Measurements from ENCODE around the gene TCF12. TPM values are rescaled to one million over a fixed set of nuclear protein-coding genes. Genes with fewer than 3 reads are reported as not detected.
"Not testable (repeated sequence)": the region's sequence is repeated elsewhere in the genome, so short reads cannot be mapped to it uniquely, and the experiment has no call there.

The TCF12 gene
- total RNA-seq, 1 donor from 2014 or later, result 155 TPM

DNA sequence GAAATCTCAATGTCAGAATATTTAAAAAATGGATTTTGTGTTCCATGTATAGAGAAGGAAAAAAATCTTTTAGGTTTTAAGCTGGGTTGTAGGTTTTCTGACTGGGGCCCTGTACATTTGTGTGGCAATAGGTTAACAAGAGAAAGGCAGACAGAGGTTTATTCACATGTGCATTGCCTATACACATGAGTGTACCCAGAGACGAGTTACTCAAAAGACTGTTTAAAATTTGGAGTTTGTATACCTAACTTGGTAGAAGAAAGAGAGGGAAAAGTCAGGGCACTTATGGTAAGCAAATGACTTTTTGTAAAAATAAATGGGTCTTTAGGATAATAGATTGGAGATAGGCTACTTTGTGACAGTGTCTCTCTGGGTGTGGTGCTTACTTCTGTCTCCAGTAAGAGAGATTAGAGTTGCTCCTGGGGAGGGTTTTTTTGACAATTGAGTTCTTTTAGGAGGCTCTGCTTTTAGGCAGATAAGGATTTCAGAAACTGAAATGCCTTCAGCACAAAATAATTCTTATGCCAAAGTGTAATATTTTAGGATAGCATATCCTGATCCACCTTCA, 225.2 kb downstream of the TCF12 start:
- no peak for DNase-seq (ENCODE audit: low spot score)
- intact Hi-C loops (cut with DNase I), result no loop called here
- ATAC-seq, result no peak

DNA sequence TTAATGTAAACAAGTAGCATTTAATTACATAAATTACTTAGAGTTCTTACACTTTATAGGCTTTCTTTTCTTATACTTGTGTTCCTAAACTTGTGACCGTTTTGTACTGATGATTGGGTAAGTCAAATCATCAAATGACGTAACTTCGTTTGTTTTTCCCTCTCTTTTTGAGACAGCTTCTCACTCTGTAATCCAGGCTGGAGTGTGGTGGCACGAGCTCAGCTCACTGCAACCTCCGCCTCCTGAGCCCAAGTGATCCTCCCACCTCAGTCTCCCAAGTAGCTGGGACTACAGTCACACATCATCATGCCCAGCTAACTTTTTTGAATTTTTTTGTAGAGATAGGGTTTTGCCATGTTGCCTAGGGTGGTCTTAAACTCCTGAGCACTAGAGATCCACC, 226.0 kb downstream of the TCF12 start:
- intact Hi-C loops (cut with DNase I), result no loop called here
- no peak for DNase-seq (ENCODE audit: low spot score)
- ATAC-seq, result no peak

DNA sequence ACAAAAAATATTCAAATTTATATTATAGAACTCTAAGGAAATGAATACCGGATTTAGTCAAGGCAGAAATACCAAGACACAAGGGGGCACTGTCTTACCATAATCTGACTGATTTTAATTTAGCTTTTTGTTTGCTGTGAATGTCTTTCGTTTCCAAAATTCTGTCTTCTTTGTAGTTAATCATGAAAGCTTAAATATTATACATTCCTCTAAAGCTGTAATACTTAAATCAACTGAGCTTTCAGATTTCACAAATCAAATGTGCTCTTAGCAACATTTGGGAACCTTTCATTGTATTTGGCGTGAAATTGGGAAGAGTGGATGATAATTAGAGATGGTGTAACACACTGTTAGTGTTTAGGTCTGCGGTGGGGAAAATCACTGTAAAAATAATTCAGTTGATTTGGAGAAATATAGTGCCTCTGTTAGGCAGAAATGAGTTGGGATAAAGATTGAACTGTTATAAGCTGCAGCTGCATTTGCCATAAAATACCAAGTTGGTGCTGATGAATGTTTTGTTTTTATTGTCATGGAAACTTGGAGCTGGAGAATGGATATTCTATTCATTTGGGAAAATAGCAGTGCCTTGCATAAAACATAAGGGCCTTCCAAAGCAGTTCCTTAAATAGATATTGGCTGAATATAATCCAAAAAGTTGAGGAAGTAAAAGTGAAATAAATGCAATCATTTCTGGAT, 228.2 kb downstream of the TCF12 start:
- no peak for DNase-seq (ENCODE audit: low spot score)
- intact Hi-C loops (cut with DNase I), result loop anchor here (5.0 kb wide), 1 partner anchor 161 kb away; no protein-coding TSS in a partner anchor
- ATAC-seq, result peak; percentile 62

DNA sequence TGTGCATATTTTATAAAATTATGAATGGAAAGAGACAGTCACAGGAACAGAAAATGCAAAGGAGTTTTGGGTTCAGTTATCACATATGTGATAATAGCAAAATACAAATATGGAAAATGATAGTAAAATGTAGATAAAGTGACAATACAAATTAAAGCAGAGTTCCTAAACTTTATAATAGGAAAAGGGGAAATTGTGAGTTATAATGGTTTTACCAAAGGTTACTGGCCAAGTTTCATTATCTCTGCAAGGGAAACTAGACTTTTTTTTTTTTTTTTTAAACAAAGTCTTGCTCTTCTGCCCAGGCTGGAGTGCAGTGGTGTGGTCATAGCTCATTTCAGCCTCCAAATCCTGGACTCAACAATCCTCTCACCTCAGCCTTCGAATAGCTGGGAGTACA, 229.2 kb downstream of the TCF12 start:
- no peak for DNase-seq (ENCODE audit: low spot score)
- intact Hi-C loops (cut with DNase I), result loop anchor here (5.0 kb wide), 1 partner anchor 160 kb away; no protein-coding TSS in a partner anchor
- no peak for ATAC-seq

DNA sequence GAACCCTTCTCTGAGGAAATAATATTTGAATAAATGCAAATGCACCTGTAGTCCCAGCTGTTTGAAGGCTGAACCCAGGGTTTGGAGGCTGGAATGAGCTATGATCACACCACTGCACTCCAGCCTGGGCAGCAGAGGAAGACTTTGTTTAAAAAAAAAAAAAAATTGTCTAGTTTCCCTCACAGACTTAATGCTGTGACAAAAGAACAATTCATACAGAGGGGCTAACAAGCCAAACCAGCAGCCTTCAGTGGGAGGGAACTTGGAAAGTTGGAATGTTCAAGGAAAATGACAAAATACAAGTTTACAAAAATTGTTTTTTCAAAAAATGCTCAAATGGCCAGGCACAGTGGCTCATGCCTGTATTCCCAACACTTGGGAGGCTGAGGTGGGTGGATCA, 229.8 kb downstream of the TCF12 start:
- DNase-seq (ENCODE audit: low spot score) (no peak), ATAC-seq (peak; percentile 67)
- intact Hi-C loops (cut with DNase I), result loop anchor here (5.0 kb wide), 1 partner anchor 159 kb away; no protein-coding TSS in a partner anchor

DNA sequence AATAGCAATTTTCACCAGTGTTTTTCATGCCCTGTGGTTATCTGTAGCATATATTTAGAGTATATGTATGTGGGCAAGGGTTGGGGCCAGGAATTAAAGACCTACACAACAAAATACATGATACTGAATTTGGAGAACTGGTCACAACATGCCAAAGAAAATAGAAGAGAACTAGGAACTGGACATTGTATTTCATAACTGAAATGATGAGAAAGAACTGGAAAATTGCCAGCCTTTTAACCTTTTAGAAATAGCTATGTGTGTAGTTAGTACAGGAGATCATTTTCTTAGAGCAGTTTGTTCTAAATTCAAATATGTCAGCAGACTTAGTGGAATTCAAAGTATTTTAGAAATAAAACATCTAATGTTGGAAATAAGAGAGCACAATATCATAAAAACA, 230.8 kb downstream of the TCF12 start:
- ATAC-seq (peak; percentile 57), DNase-seq (ENCODE audit: low spot score) (no peak)
- intact Hi-C loops (cut with DNase I), result loop anchor here (5.0 kb wide), 1 partner anchor 158 kb away; no protein-coding TSS in a partner anchor

DNA sequence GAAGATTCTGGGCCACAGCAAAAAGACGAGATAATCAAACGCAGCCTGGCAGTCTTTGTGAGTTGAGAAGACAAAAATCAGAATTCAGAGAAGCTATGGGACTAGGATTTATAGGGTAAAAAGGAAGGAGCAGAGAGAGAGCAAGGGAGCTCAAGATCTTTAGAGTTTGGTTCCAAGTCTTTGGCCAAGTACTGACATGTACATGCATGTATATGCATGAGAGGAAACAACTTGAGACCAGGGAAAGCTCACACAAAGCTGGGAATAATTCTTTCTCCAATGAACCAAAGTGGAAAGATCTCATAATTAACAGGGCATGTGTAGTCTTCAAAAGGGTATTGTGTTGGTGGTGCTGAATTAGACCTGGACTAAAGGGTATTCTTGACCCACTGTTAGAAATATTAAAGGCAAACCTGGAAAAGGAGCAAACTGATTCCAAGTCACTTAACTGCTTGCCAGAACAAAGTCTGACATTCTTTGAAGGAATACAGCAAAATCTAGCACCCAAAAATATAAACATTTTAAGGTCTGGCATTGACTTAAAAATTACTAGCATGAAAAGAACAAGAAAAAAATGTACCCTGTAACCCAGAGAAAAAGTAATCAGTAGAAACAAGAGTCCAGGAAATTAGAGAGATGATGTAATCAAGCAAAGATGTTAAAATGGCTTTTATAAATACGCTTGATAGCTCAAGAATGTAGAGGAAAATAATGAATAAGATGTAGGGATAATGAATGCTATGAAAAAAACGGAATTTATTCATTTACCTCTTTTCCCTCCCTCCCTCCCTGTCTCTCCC, 231.8 kb downstream of the TCF12 start:
- DNase-seq (ENCODE audit: low spot score), result no peak
- no peak for ATAC-seq
- intact Hi-C loops (cut with DNase I), result no loop called here

DNA sequence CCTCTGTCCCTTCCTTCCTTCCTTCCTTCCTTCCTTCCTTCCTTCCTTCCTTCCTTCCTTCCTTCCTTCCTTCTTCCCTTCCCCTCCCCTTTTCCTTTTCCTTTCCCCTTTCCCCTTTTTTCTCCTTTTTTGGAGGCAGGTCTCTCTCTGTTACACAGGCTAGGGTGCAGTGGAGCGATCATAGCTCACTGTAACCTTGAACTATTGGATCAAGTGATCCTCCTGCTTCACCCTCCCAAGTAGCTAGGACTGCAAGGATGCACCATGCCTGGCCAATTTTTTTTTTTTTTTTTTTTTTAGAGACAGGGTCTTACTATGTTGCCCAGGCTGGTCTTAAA, 232.4 kb downstream of the TCF12 start:
- ATAC-seq; intact Hi-C loops (cut with DNase I); DNase-seq (ENCODE audit: low spot score): not testable (repeated sequence)

DNA sequence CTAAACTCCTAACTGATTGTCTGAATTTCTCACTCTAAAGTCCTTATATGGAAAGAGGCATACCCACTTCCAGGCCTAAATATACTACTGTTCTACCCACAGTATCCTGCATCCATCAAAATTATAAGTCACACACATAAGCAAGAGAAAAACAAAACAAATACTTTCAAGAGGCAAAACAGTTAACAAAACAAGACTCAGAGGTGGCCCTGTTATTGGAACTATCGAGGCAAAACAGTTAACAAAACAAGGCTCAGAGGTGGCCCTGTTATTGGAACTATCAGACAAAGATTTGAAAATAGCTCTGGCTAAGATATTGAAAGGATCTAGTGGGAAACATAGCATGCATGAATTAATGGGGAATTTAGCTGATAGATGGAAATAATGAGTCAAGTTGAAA, 233.7 kb downstream of the TCF12 start:
- ATAC-seq (no peak), DNase-seq (ENCODE audit: low spot score) (no peak)
- intact Hi-C loops (cut with DNase I), result no loop called here

DNA sequence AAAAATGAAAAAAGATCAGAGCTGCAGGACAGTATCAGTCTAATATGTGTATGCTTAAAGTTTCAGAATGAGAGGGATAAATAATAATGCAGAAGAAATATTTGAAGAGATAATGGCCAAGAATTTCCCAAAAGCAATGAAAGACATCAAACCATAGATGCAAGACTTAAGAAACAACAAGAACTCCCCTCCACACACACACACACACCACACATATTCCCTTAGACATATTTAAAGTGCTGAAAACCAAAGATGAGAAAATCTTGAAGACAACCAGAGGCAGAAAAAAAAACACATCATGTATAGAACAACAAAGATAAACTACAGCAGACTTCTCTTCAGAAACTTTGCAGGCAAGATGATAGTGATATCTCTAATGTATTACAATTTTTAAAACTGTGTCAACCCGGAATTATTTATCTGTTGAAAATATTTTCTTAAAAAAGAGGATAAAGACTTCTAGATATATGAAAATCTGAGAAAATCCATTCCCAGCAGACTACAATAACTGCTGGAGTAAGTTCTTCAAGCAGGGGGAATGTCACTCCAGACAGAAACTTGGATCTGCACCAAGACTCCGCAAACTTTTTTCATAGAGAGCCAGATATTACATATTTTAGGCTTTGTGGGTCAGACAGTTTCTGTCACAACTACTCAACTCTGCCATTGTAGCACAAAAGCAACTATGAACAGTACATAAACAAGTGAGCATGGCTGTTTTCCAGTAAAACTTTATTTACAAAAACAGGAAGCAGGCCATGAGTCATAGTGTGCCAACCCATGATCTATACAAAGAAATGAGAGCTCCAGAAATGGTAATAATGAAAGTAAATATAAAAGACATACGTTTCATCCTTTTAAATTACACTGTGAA, 234.5 kb downstream of the TCF12 start:
- ATAC-seq (peak; percentile 7), DNase-seq (ENCODE audit: low spot score) (no peak)
- intact Hi-C loops (cut with DNase I), result no loop called here

DNA sequence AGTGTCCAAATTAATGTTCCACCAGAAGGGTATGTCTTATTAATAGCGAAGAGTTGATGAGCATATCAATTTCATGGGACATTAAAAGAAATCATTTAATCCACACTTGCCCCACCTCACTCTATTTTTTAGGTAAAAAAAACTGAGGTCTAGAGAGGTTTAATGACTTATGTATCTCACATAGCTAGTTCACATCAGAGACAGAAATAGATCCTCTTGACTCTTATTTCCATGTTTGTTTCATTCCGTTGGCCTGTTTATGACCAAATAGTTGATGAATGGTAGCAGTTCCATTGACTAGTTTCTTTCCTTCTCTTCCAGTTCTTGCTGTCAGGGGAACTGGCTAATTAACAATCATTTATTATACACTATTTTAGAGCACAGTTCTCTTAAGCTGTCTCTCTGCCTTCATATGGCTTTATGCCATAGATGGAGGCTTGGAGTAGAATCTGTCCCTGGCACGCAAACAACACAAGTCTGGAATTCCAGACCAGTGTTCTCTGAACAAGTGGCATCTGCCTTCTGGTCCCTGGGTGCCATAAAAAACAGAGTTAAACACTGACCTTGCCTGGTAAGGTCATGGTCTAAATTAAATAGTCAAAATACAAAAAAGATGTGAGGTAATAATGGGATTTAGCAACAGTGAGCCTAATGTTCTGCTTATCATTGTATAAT, 237.9 kb downstream of the TCF12 start:
- intact Hi-C loops (cut with DNase I), result no loop called here
- ATAC-seq (peak; percentile 56), DNase-seq (ENCODE audit: low spot score) (no peak)

DNA sequence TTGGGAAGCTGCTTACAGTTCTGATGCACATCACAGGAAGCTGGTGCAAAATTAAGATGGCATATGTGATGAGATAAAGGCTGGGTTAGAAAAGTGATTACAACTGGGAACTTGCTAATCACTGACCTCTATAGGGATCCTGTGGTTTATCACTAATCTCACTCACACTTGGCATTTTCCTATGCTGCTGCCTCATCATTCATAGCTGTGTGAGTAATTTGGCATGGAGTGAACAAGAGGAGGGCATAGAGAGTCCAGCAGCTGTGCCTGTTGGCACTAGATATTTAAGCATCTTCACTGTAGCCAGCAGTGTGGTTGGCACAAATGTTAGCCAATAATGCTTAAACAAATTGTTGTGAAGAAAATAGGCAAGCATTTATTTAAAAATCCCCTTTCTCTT, 240.1 kb downstream of the TCF12 start:
- no peak for DNase-seq (ENCODE audit: low spot score)
- intact Hi-C loops (cut with DNase I), result no loop called here
- ATAC-seq, result peak; percentile 28

DNA sequence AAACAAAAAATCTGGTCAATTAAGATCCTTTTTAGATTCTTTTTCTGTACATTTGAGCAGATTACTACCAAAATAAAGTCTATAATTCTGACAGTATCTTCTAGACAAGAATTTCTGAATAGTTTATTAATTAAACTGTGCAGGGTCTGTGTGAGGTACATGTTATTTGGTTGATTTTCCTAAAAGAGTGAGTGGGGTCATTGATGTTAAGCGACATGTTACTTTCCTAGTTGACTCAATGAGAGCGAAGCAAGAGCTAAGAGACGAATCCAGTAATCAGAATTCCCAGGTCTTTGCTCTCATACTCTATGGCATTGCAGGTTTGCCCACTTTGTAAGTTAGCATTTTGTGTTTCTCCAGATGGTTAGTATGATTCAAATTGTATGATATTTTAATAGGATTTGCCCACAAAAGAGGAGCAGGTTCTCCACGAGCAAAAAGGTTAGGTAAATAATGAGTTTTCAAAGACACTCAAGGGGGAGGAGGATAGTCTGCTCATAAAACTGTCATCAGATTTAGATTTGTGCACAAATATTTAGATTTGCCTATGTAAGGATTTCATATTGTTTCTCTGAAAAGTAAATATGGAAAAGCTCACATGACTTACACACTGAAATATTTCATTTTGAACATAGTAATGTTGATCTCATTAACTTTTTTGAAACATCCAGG, 240.7 kb downstream of the TCF12 start:
- DNase-seq (ENCODE audit: low spot score) (no peak), ATAC-seq (no peak)
- intact Hi-C loops (cut with DNase I), result no loop called here

DNA sequence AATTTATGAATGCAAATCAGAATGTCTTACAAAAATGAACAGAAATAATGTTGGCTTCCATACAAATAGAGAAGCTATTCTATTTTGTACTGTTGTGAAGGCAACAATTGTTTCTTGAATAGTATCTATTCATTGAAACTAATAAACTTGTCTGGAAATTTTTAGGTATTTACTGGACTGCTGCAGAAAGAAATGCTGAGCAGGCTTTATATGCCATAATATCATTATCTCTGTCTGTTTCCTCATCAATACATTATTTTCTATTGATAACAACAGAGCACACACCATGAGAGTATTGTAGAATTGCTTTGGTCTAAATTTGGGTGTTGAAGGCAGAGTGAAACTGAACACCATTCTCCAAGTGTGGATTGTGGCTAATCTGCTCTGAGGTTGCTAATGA, 241.3 kb downstream of the TCF12 start:
- intact Hi-C loops (cut with DNase I), result no loop called here
- DNase-seq (ENCODE audit: low spot score), result no peak
- no peak for ATAC-seq

DNA sequence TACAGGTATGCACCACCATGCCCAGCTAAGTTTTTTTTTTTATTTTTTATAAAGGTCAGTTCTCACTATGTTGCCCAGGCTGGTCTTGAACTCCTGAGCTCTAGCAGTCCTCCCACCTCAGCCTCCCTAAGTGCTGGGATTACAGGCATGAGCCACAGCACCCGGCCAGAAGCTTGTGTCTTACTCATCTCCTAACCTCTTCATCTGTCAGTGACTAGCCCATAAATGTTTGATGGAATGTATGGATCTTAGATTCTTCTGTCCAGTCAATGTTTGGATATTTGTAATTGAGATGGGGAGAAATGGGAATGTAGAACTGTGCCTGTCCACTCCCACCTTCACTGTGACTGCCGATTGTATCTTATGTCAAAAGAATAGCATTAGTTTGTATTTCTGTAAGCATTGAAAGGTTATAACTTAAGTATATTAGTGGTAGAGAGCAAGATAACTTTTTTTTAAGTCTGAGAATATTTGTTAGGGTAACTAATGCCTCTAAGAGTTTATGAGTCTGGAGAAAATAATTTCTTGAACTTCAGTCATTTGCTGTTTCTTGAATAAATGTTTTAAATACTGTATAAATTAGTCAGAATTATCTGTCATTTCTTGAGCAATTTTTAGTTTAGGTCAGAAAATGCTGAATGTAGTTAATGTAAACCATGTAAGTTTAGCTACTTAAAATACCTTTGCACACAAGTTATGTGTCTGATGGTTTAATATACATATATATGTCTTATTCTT, 242.5 kb downstream of the TCF12 start:
- intact Hi-C loops (cut with DNase I), result no loop called here
- ATAC-seq, result no peak
- no peak for DNase-seq (ENCODE audit: low spot score)

DNA sequence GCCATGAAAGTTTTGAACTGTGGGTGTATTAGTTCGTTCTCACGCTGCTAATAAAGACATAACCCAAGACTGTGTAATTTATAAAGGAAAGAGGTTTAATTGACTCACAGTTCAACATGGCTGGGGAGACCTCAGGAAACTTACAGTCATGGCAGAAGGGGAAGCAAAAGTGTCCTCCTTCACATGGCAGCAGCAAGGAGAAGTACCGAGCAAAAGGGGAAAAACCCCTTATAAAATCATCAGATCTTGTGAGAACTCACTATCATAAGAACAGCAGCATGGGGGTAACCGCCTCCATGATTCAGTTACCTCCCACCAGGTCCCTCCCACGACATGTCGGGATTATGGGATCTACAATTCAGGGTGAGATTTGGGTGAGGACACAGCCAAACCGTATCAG, 245.8 kb downstream of the TCF12 start:
- intact Hi-C loops (cut with DNase I); ATAC-seq; DNase-seq (ENCODE audit: low spot score): not testable (repeated sequence)

DNA sequence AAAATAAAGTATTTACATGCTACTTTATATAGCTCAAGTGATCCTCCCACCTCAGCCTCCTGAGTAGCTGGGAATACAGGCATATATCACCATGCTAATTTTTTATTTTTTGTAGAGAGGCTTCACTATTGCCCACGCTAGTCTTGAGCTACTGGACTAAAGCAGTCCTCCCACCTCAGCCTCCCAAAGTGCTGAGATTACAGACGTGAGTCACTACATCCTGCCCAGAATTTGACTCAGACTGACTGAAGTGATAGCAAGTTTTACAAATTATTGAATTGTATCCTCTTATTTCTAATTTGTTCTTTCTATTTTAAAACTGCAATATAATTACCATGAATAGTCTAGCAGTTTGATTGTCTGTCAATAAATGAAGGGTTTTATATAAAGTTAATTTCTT, 247.5 kb downstream of the TCF12 start:
- DNase-seq (ENCODE audit: low spot score), result no peak
- no peak for ATAC-seq
- intact Hi-C loops (cut with DNase I), result no loop called here
